Uterus (tissue), 4 donors: ENCODE measurements around the gene CAMK1D. TPM values are rescaled to one million over a fixed set of nuclear protein-coding genes. Genes with fewer than 3 reads are reported as not detected.

Source experiments
- DNase-seq, 2 donors: peaks; one replicate each; pipeline ENCODE4 v3.0.0-alpha.2; 2019 to 2020
- H3K27ac ChIP-seq, 2 donors: fragments of 200-600 bp; sonication (generic); 1 replicate in 1 of 2; 2 replicates in 1 of 2; pipeline ENCODE4 v1.5.1; 2016 to 2018
- H3K27me3 ChIP-seq, 2 donors: fragments of 200-600 bp; sonication (generic); one replicate each; pipeline ENCODE4 v1.5.1; 2018 to 2019; ENCODE audit warnings: control low read depth in 1 of 2
- H3K36me3 ChIP-seq, 2 donors: fragments of 200-600 bp; sonication (generic); one replicate each; pipeline ENCODE4 v1.5.1; 2019; ENCODE audit warnings: control low read depth in 1 of 2
- H3K4me1 ChIP-seq, 2 donors: fragments of 200-600 bp; sonication (generic); one replicate each; pipeline ENCODE4 v1.5.1; 2018 to 2019; ENCODE audit warnings: control low read depth in 1 of 2
- H3K4me3 ChIP-seq, 2 donors: fragments of 200-600 bp; sonication (generic); 1 replicate in 1 of 2; 2 replicates in 1 of 2; pipeline ENCODE4 v1.5.1; 2018 to 2019; ENCODE audit warnings: mild to moderate bottlenecking in 1 of 2
- H3K9me3 ChIP-seq, 2 donors: fragments of 200-600 bp; sonication (generic); one replicate each; pipeline ENCODE4 v1.5.1; 2019; ENCODE audit warnings: control low read depth in 1 of 2
- CTCF ChIP-seq, 4 experiments: fragments of 200-600 bp in 2 of 4; fragments of 450-650 bp in 2 of 4; sonication (generic) in 2 of 4; IDR thresholded peaks; one replicate each; pipeline ENCODE4 v1.5.1; 2016 to 2019; ENCODE audit warnings: antibody characterized with exemption in 4 of 4, mild to moderate bottlenecking in 2 of 4, moderate library complexity in 1 of 4
- POLR2A ChIP-seq, 2 donors: fragments of 450-650 bp; IDR thresholded peaks; one replicate each; pipeline ENCODE4 v1.6.1; 2016; ENCODE audit warnings: antibody characterized with exemption in 2 of 2, mild to moderate bottlenecking in 1 of 2, moderate library complexity in 1 of 2
- intact Hi-C: fragments of 100-400 bp; cut with DNase I; formaldehyde crosslinking; loops from one replicate; pipeline ENCODE4 v1.15.1; 2023; ENCODE audit warnings: low total_unique reads
- total RNA-seq, 4 donors: library from RNA; depleted of rRNA in 3 of 4; stranded (reverse); fragments of >200 nt in 3 of 4; gene quantifications; one replicate each; pipeline versions ENCODE4 v1.1.0 to v1.2.4, GENCODE V29; 2014 to 2023
- donor health status: DM: yes; HTN: yes; CAD: no.

CAMK1D gene
- total RNA-seq, 4 donors from 2014 or later: 3.5 to 48.4 (median 10.8) TPM

GRCh38 chr10:12413369-12413711 is 64.0 kb downstream of the CAMK1D start:
- TF ChIP-seq CTCF (IDR thresholded peaks at IDR 0.05): no peak
- no peak for TF ChIP-seq POLR2A (IDR thresholded peaks at IDR 0.05)
- no peak overlapping the region for H3K4me3 ChIP-seq
- no peaks in the 10 kb centered on the region for H3K36me3 ChIP-seq
- intact Hi-C loops: loop anchor here (5.0 kb wide), 1 partner anchor 61 kb away; no protein-coding TSS in a partner anchor
- no peaks in the 10 kb centered on the region for H3K9me3 ChIP-seq
- H3K27me3 ChIP-seq: no peaks in the 10 kb centered on the region
- H3K4me1 ChIP-seq: peaks cover 0 to 10% of the 10 kb centered on the region in 2 donors
- no peak overlapping the region for H3K27ac ChIP-seq
- no peak for DNase-seq

- TF ChIP-seq CTCF (IDR thresholded peaks at IDR 0.05) (no peak), POLR2A (IDR thresholded peaks at IDR 0.05) (no peak)
- intact Hi-C loops: loop anchor here (5.0 kb wide), 1 partner anchor 62 kb away; no protein-coding TSS in a partner anchor
- Histone ChIP-seq H3K4me3 (no peak overlapping the region), H3K9me3 (no peaks in the 10 kb centered on the region), H3K36me3 (no peaks in the 10 kb centered on the region), H3K4me1 (peaks cover 0 to 10% of the 10 kb centered on the region in 2 donors), H3K27me3 (no peaks in the 10 kb centered on the region), H3K27ac (peak overlapping the region; percentile 46 to 56)
- no peak for DNase-seq
These were observed 65.1 kb downstream of the CAMK1D start for GRCh38 chr10:12414278-12414989.

GRCh38 chr10:12416344-12417050 is 67.2 kb downstream of the CAMK1D start:
- Histone ChIP-seq H3K36me3 (no peaks in the 10 kb centered on the region), H3K4me1 (peaks cover 0 to 10% of the 10 kb centered on the region in 2 donors), H3K4me3 (no peak overlapping the region), H3K9me3 (no peaks in the 10 kb centered on the region), H3K27ac (no peak overlapping the region), H3K27me3 (no peaks in the 10 kb centered on the region)
- peak in 1 of 2 donors; percentile 24 for DNase-seq
- intact Hi-C loops: no loop called here
- TF ChIP-seq CTCF (IDR thresholded peaks at IDR 0.05) (no peak), POLR2A (IDR thresholded peaks at IDR 0.05) (no peak)

GRCh38 chr10:12417331-12417730 is 68.0 kb downstream of the CAMK1D start:
- Histone ChIP-seq H3K9me3 (no peaks in the 10 kb centered on the region), H3K4me1 (peaks cover 0 to 10% of the 10 kb centered on the region in 2 donors), H3K36me3 (no peaks in the 10 kb centered on the region), H3K4me3 (no peak overlapping the region), H3K27me3 (no peaks in the 10 kb centered on the region), H3K27ac (peak overlapping the region in 1 of 2 donors; percentile 6)
- no peak for DNase-seq
- TF ChIP-seq CTCF (IDR thresholded peaks at IDR 0.05) (no peak), POLR2A (IDR thresholded peaks at IDR 0.05) (no peak)
- intact Hi-C loops: no loop called here

- Histone ChIP-seq H3K4me1 (peaks cover 0 to 10% of the 10 kb centered on the region in 2 donors), H3K36me3 (no peaks in the 10 kb centered on the region), H3K27ac (peak overlapping the region in 1 of 2 donors; percentile 65), H3K9me3 (no peaks in the 10 kb centered on the region), H3K4me3 (no peak overlapping the region), H3K27me3 (no peaks in the 10 kb centered on the region)
- DNase-seq: peak; percentile 37 to 70
- no peak for TF ChIP-seq POLR2A (IDR thresholded peaks at IDR 0.05)
- TF ChIP-seq CTCF (IDR thresholded peaks at IDR 0.05): no peak
- intact Hi-C loops: no loop called here
These were observed 68.7 kb downstream of the CAMK1D start for GRCh38 chr10:12418000-12418399.
